ENCODE results near the gene CDH2.

DNA sequence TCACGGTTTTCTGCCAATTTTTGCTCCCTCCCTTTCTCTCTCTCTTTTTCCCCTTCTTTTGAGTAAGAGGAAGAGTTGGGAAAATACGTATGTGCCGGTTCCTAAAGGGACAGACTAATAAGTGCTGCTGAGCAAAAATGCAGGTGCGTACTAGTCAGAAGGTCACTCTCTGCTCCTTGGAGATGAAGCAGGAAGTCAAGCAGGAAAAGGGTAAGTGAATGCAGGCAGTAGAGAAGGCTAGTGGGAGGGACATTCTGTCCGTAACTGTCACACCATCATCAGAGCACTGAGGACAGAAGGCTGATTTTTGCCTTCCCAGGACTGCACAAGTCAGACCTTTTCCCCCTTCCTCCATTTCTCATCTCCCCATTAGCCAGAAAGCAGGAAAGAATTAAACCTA is 105.7 kb downstream of the CDH2 start:
- TF ChIP-seq, protein P1, sequence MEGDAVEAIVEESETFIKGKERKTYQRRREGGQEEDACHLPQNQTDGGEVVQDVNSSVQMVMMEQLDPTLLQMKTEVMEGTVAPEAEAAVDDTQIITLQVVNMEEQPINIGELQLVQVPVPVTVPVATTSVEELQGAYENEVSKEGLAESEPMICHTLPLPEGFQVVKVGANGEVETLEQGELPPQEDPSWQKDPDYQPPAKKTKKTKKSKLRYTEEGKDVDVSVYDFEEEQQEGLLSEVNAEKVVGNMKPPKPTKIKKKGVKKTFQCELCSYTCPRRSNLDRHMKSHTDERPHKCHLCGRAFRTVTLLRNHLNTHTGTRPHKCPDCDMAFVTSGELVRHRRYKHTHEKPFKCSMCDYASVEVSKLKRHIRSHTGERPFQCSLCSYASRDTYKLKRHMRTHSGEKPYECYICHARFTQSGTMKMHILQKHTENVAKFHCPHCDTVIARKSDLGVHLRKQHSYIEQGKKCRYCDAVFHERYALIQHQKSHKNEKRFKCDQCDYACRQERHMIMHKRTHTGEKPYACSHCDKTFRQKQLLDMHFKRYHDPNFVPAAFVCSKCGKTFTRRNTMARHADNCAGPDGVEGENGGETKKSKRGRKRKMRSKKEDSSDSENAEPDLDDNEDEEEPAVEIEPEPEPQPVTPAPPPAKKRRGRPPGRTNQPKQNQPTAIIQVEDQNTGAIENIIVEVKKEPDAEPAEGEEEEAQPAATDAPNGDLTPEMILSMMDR (conservative IDR thresholded peaks at IDR 0.05 in 1 of 2, IDR thresholded peaks at IDR 0.05 in 1 of 2; ENCODE audit: extremely low read depth in 1 of 2, insufficient read depth in 1 of 2, low read depth in 1 of 2, low read length in 2 of 2), result no peak
- no peak for TF ChIP-seq EZH2 (IDR thresholded peaks at IDR 0.05; ENCODE audit: borderline replicate concordance, low read length)
